DMS153 treated with DMSO at 0.1 percent for 48 hours (cell line): ENCODE measurements around the gene REG3A.

ENCODE experiments used
- DNase-seq: peaks from one replicate; lab custom pipeline; 2025; ENCODE audit not compliant: unreplicated experiment; lab: John Stamatoyannopoulos, UW

The REG3A gene

GRCh38 chr2:79122676-79123075 is 36.9 kb downstream of the REG3A start:
- no peak for DNase-seq

GRCh38 chr2:79120194-79120713 is 39.3 kb downstream of the REG3A start, which contains the start of gene REG1A:
TSS of gene REG1A (plus strand) at chr2:79120488. CDS start at chr2:79120862, 374 bp downstream.
- no peak for DNase-seq

GRCh38 chr2:79116997-79117928 is 42.3 kb downstream of the REG3A start:
- DNase-seq: no peak

- no peak for DNase-seq
Observed at GRCh38 chr2:79114797-79115494, 44.6 kb downstream of the REG3A start.

- no peak for DNase-seq
Observed at GRCh38 chr2:79112269-79112668, 47.3 kb downstream of the REG3A start.
